SK-N-SH treated with all-trans-retinoic acid at 6 μM for 48 hours (cell line): Measurements from ENCODE around the gene CWC27.

Experiments used
- CSDC2 ChIP-seq: fragments of 250-450 bp; sonication (Bioruptor Pico); IDR thresholded peaks from 2 replicates; pipeline ENCODE4 v1.5.0; 2020; ENCODE audit warnings: mild to moderate bottlenecking, moderate library complexity
- ISL1 ChIP-seq: fragments of 250-450 bp; sonication (Bioruptor Pico); IDR thresholded peaks from 2 replicates; pipeline ENCODE4 v2.1.2; 2022; ENCODE audit warnings: mild to moderate bottlenecking, moderate library complexity
- OSR1 ChIP-seq: fragments of 250-450 bp; sonication (Bioruptor Pico); IDR thresholded peaks from 2 replicates; pipeline ENCODE4 v1.8.0; 2022; ENCODE audit warnings: moderate library complexity, mild to moderate bottlenecking, inconsistent platforms
- RARB ChIP-seq: fragments of 250-450 bp; sonication (Bioruptor Pico); IDR thresholded peaks from 2 replicates; pipeline ENCODE4 v1.8.0; 2021; ENCODE audit warnings: mild to moderate bottlenecking, moderate library complexity
- TOX ChIP-seq: fragments of 250-450 bp; sonication (Bioruptor Pico); IDR thresholded peaks from 2 replicates; pipeline ENCODE4 v1.8.0; 2021; ENCODE audit warnings: mild to moderate bottlenecking, moderate library complexity, borderline replicate concordance
- ZC3H10 ChIP-seq: fragments of 250-450 bp; sonication (Bioruptor Pico); IDR thresholded peaks from 2 replicates; pipeline ENCODE4 v1.5.1; 2021; ENCODE audit warnings: mild to moderate bottlenecking, moderate library complexity
- ZFP3 ChIP-seq: fragments of 250-450 bp; sonication (Bioruptor Pico); IDR thresholded peaks from 2 replicates; pipeline ENCODE4 v1.5.0; 2020; ENCODE audit warnings: mild to moderate bottlenecking, moderate library complexity
- ZFP30 ChIP-seq: fragments of 450-650 bp; formaldehyde crosslinking; IDR thresholded peaks from 2 replicates; pipeline ENCODE4 v1.5.0; 2022; ENCODE audit warnings: mild to moderate bottlenecking, moderate library complexity
- TF ChIP-seq, protein P1 (sequence below): fragments of 250-450 bp; sonication (Bioruptor Pico); IDR thresholded peaks from 2 replicates; pipeline ENCODE4 v1.5.1; 2020; ENCODE audit warnings: low read depth, mild to moderate bottlenecking, moderate library complexity
- TF ChIP-seq, protein P2 (sequence below): fragments of 250-450 bp; sonication (Bioruptor Pico); IDR thresholded peaks from 2 replicates; pipeline ENCODE4 v1.5.0; 2020; ENCODE audit warnings: mild to moderate bottlenecking, moderate library complexity
- TF ChIP-seq, protein P3 (sequence below): fragments of 250-450 bp; sonication (Bioruptor Pico); IDR thresholded peaks from 2 replicates; pipeline ENCODE4 v1.5.1; 2021; ENCODE audit warnings: mild to moderate bottlenecking, moderate library complexity
- TF ChIP-seq, protein P4 (sequence below): fragments of 250-450 bp; sonication (Bioruptor Pico); IDR thresholded peaks from 2 replicates; pipeline ENCODE4 v1.8.0; 2020; ENCODE audit warnings: mild to moderate bottlenecking, moderate library complexity, borderline replicate concordance
- TF ChIP-seq, protein P5 (sequence below): fragments of 250-450 bp; sonication (Bioruptor Pico); IDR thresholded peaks from 2 replicates; pipeline ENCODE4 v1.8.0; 2021; ENCODE audit warnings: low read depth, mild to moderate bottlenecking, moderate library complexity, borderline replicate concordance

DNA sequence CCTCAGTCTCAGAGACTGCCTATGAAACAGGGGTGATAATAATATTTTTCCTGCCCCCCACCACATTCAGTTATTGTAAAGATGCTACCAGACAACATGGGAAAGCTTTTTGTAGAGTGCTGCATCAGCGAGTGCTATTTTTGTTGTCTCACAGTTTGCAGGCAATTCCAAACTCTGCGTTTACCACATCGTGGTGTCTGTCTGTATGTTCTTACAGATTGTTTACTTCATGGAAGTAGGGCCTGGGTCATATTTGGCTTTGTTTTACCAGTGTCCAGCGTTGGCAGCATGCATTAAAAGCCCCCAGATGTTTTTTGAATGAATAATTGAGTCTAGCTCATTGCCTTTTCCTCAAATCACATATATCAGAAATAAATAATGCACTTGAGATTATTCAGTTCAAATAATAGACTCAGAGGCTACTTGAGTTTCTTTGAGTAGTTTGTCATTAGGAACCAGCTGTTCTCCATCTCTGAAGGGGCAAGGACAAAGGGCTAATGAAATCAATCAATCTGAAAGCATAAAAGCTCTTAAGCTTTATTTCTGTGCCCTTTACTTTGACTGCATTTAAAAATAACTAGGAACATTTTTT lies 243.7 kb downstream of the CWC27 start:
- TF ChIP-seq CSDC2 (CRISPR knock-in tag): no peak
- no peak for TF ChIP-seq TOX (CRISPR knock-in tag)
- TF ChIP-seq, protein P1, sequence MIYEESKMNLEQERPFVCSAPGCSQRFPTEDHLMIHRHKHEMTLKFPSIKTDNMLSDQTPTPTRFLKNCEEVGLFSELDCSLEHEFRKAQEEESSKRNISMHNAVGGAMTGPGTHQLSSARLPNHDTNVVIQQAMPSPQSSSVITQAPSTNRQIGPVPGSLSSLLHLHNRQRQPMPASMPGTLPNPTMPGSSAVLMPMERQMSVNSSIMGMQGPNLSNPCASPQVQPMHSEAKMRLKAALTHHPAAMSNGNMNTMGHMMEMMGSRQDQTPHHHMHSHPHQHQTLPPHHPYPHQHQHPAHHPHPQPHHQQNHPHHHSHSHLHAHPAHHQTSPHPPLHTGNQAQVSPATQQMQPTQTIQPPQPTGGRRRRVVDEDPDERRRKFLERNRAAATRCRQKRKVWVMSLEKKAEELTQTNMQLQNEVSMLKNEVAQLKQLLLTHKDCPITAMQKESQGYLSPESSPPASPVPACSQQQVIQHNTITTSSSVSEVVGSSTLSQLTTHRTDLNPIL (CRISPR knock-in tag): no peak
- no peak for TF ChIP-seq ZFP3 (CRISPR knock-in tag)
- TF ChIP-seq, protein P2, sequence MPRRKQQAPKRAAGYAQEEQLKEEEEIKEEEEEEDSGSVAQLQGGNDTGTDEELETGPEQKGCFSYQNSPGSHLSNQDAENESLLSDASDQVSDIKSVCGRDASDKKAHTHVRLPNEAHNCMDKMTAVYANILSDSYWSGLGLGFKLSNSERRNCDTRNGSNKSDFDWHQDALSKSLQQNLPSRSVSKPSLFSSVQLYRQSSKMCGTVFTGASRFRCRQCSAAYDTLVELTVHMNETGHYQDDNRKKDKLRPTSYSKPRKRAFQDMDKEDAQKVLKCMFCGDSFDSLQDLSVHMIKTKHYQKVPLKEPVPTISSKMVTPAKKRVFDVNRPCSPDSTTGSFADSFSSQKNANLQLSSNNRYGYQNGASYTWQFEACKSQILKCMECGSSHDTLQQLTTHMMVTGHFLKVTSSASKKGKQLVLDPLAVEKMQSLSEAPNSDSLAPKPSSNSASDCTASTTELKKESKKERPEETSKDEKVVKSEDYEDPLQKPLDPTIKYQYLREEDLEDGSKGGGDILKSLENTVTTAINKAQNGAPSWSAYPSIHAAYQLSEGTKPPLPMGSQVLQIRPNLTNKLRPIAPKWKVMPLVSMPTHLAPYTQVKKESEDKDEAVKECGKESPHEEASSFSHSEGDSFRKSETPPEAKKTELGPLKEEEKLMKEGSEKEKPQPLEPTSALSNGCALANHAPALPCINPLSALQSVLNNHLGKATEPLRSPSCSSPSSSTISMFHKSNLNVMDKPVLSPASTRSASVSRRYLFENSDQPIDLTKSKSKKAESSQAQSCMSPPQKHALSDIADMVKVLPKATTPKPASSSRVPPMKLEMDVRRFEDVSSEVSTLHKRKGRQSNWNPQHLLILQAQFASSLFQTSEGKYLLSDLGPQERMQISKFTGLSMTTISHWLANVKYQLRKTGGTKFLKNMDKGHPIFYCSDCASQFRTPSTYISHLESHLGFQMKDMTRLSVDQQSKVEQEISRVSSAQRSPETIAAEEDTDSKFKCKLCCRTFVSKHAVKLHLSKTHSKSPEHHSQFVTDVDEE (CRISPR knock-in tag): no peak
- TF ChIP-seq, protein P3, sequence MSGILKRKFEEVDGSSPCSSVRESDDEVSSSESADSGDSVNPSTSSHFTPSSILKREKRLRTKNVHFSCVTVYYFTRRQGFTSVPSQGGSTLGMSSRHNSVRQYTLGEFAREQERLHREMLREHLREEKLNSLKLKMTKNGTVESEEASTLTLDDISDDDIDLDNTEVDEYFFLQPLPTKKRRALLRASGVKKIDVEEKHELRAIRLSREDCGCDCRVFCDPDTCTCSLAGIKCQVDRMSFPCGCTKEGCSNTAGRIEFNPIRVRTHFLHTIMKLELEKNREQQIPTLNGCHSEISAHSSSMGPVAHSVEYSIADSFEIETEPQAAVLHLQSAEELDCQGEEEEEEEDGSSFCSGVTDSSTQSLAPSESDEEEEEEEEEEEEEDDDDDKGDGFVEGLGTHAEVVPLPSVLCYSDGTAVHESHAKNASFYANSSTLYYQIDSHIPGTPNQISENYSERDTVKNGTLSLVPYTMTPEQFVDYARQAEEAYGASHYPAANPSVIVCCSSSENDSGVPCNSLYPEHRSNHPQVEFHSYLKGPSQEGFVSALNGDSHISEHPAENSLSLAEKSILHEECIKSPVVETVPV (CRISPR knock-in tag): no peak
- TF ChIP-seq, protein P4, sequence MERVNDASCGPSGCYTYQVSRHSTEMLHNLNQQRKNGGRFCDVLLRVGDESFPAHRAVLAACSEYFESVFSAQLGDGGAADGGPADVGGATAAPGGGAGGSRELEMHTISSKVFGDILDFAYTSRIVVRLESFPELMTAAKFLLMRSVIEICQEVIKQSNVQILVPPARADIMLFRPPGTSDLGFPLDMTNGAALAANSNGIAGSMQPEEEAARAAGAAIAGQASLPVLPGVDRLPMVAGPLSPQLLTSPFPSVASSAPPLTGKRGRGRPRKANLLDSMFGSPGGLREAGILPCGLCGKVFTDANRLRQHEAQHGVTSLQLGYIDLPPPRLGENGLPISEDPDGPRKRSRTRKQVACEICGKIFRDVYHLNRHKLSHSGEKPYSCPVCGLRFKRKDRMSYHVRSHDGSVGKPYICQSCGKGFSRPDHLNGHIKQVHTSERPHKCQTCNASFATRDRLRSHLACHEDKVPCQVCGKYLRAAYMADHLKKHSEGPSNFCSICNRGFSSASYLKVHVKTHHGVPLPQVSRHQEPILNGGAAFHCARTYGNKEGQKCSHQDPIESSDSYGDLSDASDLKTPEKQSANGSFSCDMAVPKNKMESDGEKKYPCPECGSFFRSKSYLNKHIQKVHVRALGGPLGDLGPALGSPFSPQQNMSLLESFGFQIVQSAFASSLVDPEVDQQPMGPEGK (CRISPR knock-in tag): no peak
- no peak for TF ChIP-seq ZFP30 (CRISPR knock-in tag)
- no peak for TF ChIP-seq RARB (CRISPR knock-in tag)
- TF ChIP-seq ISL1: no peak
- no peak for TF ChIP-seq ZC3H10 (CRISPR knock-in tag)
- TF ChIP-seq, protein P5, sequence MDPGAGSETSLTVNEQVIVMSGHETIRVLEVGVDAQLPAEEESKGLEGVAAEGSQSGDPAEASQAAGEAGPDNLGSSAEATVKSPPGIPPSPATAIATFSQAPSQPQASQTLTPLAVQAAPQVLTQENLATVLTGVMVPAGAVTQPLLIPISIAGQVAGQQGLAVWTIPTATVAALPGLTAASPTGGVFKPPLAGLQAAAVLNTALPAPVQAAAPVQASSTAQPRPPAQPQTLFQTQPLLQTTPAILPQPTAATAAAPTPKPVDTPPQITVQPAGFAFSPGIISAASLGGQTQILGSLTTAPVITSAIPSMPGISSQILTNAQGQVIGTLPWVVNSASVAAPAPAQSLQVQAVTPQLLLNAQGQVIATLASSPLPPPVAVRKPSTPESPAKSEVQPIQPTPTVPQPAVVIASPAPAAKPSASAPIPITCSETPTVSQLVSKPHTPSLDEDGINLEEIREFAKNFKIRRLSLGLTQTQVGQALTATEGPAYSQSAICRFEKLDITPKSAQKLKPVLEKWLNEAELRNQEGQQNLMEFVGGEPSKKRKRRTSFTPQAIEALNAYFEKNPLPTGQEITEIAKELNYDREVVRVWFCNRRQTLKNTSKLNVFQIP (CRISPR knock-in tag): no peak
- TF ChIP-seq OSR1 (CRISPR knock-in tag): no peak
